ENCODE data around the gene FGF14. TPM values are rescaled to one million over a fixed set of nuclear protein-coding genes. Genes with fewer than 3 reads are reported as not detected.

FGF14 gene
- total and polyA plus RNA-seq, 2 of the 4 experiments (the other 2 are of a cell fraction): under 0.01 TPM; not detected in 1

DNA sequence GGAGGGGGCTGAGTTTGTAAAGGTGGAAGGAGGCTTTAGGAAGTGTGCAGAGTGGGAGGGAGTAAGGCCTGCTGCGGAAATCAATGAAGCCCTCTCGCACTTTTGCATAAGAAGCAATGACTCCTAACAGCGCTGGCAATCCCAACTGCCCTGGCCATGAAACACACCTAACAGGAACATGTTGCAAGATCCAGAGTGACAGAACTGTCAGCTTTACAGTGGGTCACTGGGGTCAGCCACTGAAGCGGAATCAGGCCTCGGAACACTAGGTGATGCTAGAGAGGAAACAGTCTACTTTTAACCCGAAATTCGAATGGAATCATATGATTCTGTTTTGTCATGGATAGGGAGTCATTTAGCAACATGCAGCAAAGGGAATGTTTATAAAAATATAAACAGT is 54.4 kb downstream of the FGF14 start:
- Histone ChIP-seq H2AK5ac (ENCODE audit: low read depth, low read length) (no peak overlapping the region), H4K8ac (ENCODE audit: low read depth in 2 of 2, low read length in 2 of 2) (no peak overlapping the region), H3K27ac (ENCODE audit: insufficient read depth, low read length) (no peak overlapping the region), H2BK120ac (ENCODE audit: low read depth, low read length) (no peak overlapping the region), H3K9ac (ENCODE audit: low read depth, low read length) (no peak overlapping the region), H2BK15ac (ENCODE audit: low read depth, low read length) (no peak overlapping the region), H2BK20ac (ENCODE audit: low read depth, low read length) (no peak overlapping the region), H3K18ac (ENCODE audit: low read depth, low read length) (no peak overlapping the region), H4K20me1 (ENCODE audit: insufficient read depth, low read length) (no peaks in the 10 kb centered on the region), H3K4me3 (ENCODE audit: insufficient read depth, low read depth, low read length) (no peak overlapping the region), H4K5ac (ENCODE audit: low read depth, low read length) (no peak overlapping the region), H3K4ac (ENCODE audit: low read depth, low read length) (no peak overlapping the region), H3K56ac (ENCODE audit: extremely low read depth, insufficient read depth, low read length) (no peak overlapping the region), H3K9me1 (ENCODE audit: insufficient read depth, low read length) (no peaks in the 10 kb centered on the region), H3K23ac (ENCODE audit: low read depth, low read length) (no peak overlapping the region), H2BK5ac (ENCODE audit: low read depth, low read length, poor library complexity, severe bottlenecking) (no peak overlapping the region), H3K4me1 (ENCODE audit: control insufficient read depth, insufficient read depth, low read length) (no peaks in the 10 kb centered on the region), H3K4me2 (ENCODE audit: low read depth, low read length) (no peak overlapping the region), H2AFZ (replicated peaks; ENCODE audit: low read length, poor library complexity) (no peak overlapping the region), H3K14ac (replicated peaks; ENCODE audit: low read depth, low read length) (no peak overlapping the region), H3K27me3 (ENCODE audit: control insufficient read depth, insufficient read depth, low read length) (no peaks in the 10 kb centered on the region), H4K91ac (ENCODE audit: insufficient read depth, low read depth, low read length) (no peak overlapping the region), H3K79me1 (ENCODE audit: low read depth in 1 of 2, low read length in 2 of 2) (no peaks in the 10 kb centered on the region), H3K9me3 (ENCODE audit: control insufficient read depth, insufficient read depth, low read length) (no peaks in the 10 kb centered on the region), H2AK9ac (replicated peaks; ENCODE audit: low read depth, low read length, poor library complexity) (no peak overlapping the region), H3K36me3 (ENCODE audit: control insufficient read depth, insufficient read depth, low read length) (no peaks in the 10 kb centered on the region)
- CTCF ChIA-PET: no interaction called here
- no peak for ATAC-seq (ENCODE audit: low read depth)
- no TSS peak for BruUV-seq (replicated peaks)
- dilution Hi-C loops (cut with HindIII; ENCODE audit: low sequenced_read_pairs, unreplicated experiment) (no loop called here), in situ Hi-C loops (cut with MboI; ENCODE audit: low sequenced_read_pairs) (no loop called here), intact Hi-C loops (cut with micrococcal nuclease) (no loop called here)
- DNase-seq: no peak
- POLR2A ChIA-PET (ENCODE audit: unreplicated experiment): no interaction called here
- 87% methylated on average over 4 of the region's 7 CpGs; no CpG with 5 or more reads in 1 of the 2 experiments for WGBS, 2 experiments (ENCODE audit: extremely low coverage in 2 of 2, insufficient read length in 1 of 2)
- TF ChIP-seq, protein P1, sequence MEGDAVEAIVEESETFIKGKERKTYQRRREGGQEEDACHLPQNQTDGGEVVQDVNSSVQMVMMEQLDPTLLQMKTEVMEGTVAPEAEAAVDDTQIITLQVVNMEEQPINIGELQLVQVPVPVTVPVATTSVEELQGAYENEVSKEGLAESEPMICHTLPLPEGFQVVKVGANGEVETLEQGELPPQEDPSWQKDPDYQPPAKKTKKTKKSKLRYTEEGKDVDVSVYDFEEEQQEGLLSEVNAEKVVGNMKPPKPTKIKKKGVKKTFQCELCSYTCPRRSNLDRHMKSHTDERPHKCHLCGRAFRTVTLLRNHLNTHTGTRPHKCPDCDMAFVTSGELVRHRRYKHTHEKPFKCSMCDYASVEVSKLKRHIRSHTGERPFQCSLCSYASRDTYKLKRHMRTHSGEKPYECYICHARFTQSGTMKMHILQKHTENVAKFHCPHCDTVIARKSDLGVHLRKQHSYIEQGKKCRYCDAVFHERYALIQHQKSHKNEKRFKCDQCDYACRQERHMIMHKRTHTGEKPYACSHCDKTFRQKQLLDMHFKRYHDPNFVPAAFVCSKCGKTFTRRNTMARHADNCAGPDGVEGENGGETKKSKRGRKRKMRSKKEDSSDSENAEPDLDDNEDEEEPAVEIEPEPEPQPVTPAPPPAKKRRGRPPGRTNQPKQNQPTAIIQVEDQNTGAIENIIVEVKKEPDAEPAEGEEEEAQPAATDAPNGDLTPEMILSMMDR (conservative IDR thresholded peaks at IDR 0.05; ENCODE audit: low read depth, low read length): no peak
- TF ChIP-seq MAFK (IDR thresholded peaks at IDR 0.05; ENCODE audit: low read depth, low read length): no peak
- TF ChIP-seq, protein P2, sequence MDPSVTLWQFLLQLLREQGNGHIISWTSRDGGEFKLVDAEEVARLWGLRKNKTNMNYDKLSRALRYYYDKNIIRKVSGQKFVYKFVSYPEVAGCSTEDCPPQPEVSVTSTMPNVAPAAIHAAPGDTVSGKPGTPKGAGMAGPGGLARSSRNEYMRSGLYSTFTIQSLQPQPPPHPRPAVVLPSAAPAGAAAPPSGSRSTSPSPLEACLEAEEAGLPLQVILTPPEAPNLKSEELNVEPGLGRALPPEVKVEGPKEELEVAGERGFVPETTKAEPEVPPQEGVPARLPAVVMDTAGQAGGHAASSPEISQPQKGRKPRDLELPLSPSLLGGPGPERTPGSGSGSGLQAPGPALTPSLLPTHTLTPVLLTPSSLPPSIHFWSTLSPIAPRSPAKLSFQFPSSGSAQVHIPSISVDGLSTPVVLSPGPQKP (IDR thresholded peaks at IDR 0.05; ENCODE audit: borderline replicate concordance, low read depth, low read length): no peak
- TF ChIP-seq BHLHE40 (IDR thresholded peaks at IDR 0.05; ENCODE audit: low read depth, low read length): no peak
- TF ChIP-seq FOS (IDR thresholded peaks at IDR 0.05; ENCODE audit: low read depth, low read length): no peak
- TF ChIP-seq RCOR1 (IDR thresholded peaks at IDR 0.05; ENCODE audit: insufficient replicate concordance, low read length): no peak
- no peak for TF ChIP-seq MXI1 (IDR thresholded peaks at IDR 0.05; ENCODE audit: borderline replicate concordance, low read depth, low read length)
- TF ChIP-seq, protein P3, sequence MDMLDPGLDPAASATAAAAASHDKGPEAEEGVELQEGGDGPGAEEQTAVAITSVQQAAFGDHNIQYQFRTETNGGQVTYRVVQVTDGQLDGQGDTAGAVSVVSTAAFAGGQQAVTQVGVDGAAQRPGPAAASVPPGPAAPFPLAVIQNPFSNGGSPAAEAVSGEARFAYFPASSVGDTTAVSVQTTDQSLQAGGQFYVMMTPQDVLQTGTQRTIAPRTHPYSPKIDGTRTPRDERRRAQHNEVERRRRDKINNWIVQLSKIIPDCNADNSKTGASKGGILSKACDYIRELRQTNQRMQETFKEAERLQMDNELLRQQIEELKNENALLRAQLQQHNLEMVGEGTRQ (IDR thresholded peaks at IDR 0.05; ENCODE audit: low read depth, low read length): no peak
- no peak for TF ChIP-seq NFE2L2 (IDR thresholded peaks at IDR 0.05; ENCODE audit: low read depth, low read length)
- TF ChIP-seq CEBPB (IDR thresholded peaks at IDR 0.05; ENCODE audit: low read depth, low read length): no peak
- TF ChIP-seq SMC3 (IDR thresholded peaks at IDR 0.05; ENCODE audit: low read depth, low read length): no peak
- no peak for TF ChIP-seq RFX5 (IDR thresholded peaks at IDR 0.05; ENCODE audit: low read depth, low read length)
- TF ChIP-seq MAZ (IDR thresholded peaks at IDR 0.05; ENCODE audit: borderline replicate concordance, low read depth, low read length): no peak
- TF ChIP-seq POLR2A (IDR thresholded peaks at IDR 0.05; ENCODE audit: low read depth, low read length): no peak
- no peak for TF ChIP-seq CHD1 (IDR thresholded peaks at IDR 0.05; ENCODE audit: low read depth, low read length)
- TF ChIP-seq RAD21 (IDR thresholded peaks at IDR 0.05; ENCODE audit: low read length): no peak

Data from IMR-90 (cell line).